T-cell (primary cell): ENCODE results near the gene TSC2. TPM values are rescaled to one million over a fixed set of nuclear protein-coding genes. Genes with fewer than 3 reads are reported as not detected.

Source experiments
- ATAC-seq, 4 experiments: fragments of 200-7000 bp in 3 of 4; fragments of 150-1000 bp in 1 of 4; cut with Tn5 transposase; replicated peaks in 1 of 4; 1 replicate in 3 of 4; 2 replicates in 1 of 4; pipeline ENCODE4 v1.10.0; 2021; ENCODE audit warnings: moderate library complexity in 3 of 4, mild to moderate bottlenecking in 2 of 4, moderate number of reproducible peaks in 1 of 4
- CTCF ChIA-PET, 2 donors: fragments of 300-600 bp; sonication (Branson Sonifier 250); formaldehyde crosslinking; loops; one replicate each; lab custom pipeline; 2022; ENCODE audit warnings: antibody characterized with exemption in 2 of 2; lab: Charles Lee
- POLR2A ChIA-PET, 2 donors: fragments of 300-600 bp; sonication (Branson Sonifier 250); formaldehyde crosslinking; loops; one replicate each; lab custom pipeline; 2022; ENCODE audit warnings: antibody characterized with exemption in 2 of 2; lab: Charles Lee
- DNase-seq, 35 experiments: peaks; one replicate each; pipeline versions ENCODE4 v3.0.0 to v3.0.0-alpha.2; 2013 to 2023
- H3K27ac ChIP-seq: one replicate; pipeline ENCODE4 v1.5.1; 2013; ENCODE audit warnings: low read length
- H3K27me3 ChIP-seq, 2 experiments: replicated peaks in 1 of 2; 1 replicate in 1 of 2; 2 replicates in 1 of 2; pipeline versions ENCODE4 v1.6.1 to v1.7.0; 2013; ENCODE audit warnings: low read length in 1 of 2, mixed read lengths in 1 of 2; ENCODE audit not compliant: control insufficient read depth in 2 of 2, insufficient read depth in 2 of 2; ENCODE audit errors: extremely low read depth in 1 of 2
- H3K36me3 ChIP-seq, 2 donors: 1 replicate in 1 of 2; 2 replicates in 1 of 2; pipeline versions ENCODE4 v1.6.1 to v1.7.0; 2013; ENCODE audit warnings: low read length in 1 of 2; ENCODE audit not compliant: control insufficient read depth in 2 of 2, insufficient read depth in 1 of 2; ENCODE audit errors: extremely low read depth in 1 of 2
- H3K4me1 ChIP-seq, 2 experiments: 1 replicate in 1 of 2; 2 replicates in 1 of 2; pipeline versions ENCODE4 v1.6.1 to v1.7.0; 2013; ENCODE audit warnings: low read length in 2 of 2, mixed read lengths in 1 of 2; ENCODE audit not compliant: insufficient read depth in 2 of 2, control insufficient read depth in 1 of 2; ENCODE audit errors: extremely low read depth in 1 of 2
- H3K4me3 ChIP-seq, 2 donors: 1 replicate in 1 of 2; 2 replicates in 1 of 2; pipeline versions ENCODE4 v1.5.1 to v1.7.0; 2013; ENCODE audit warnings: mild to moderate bottlenecking in 2 of 2, low read length in 1 of 2, moderate library complexity in 1 of 2; ENCODE audit not compliant: control insufficient read depth in 1 of 2; ENCODE audit errors: extremely low read depth in 1 of 2
- H3K9me3 ChIP-seq: 2 replicates; pipeline ENCODE4 v1.7.0; 2013
- H3K27ac Mint-ChIP-seq, 2 donors: one replicate each; pipeline ENCODE4 v1.8.0; 2020 to 2021; ENCODE audit warnings: mild to moderate bottlenecking in 2 of 2, mixed read lengths in 2 of 2
- H3K27me3 Mint-ChIP-seq, 2 donors: one replicate each; pipeline ENCODE4 v1.8.0; 2021 to 2022; ENCODE audit warnings: mixed read lengths in 2 of 2
- H3K36me3 Mint-ChIP-seq: one replicate; pipeline ENCODE4 v1.8.0; 2021; ENCODE audit warnings: mixed read lengths
- H3K4me1 Mint-ChIP-seq, 3 donors: one replicate each; pipeline ENCODE4 v1.8.0; 2020 to 2022; ENCODE audit warnings: mixed read lengths in 3 of 3, mild to moderate bottlenecking in 1 of 3
- H3K4me3 Mint-ChIP-seq, 3 donors: one replicate each; pipeline ENCODE4 v1.8.0; 2020 to 2022; ENCODE audit warnings: mild to moderate bottlenecking in 3 of 3, mixed read lengths in 3 of 3, moderate library complexity in 3 of 3
- H3K9me3 Mint-ChIP-seq, 3 donors: one replicate each; pipeline ENCODE4 v1.8.0; 2020 to 2022; ENCODE audit warnings: mixed read lengths in 3 of 3
- WGBS: methylation state at CpG from one replicate; pipeline ENCODE4 v1.1.5; 2013; ENCODE audit warnings: missing lambda C conversion rate; ENCODE audit not compliant: insufficient coverage; 5-methylcytosine and 5-hydroxymethylcytosine counted together
- total RNA-seq, 35 experiments: library from RNA in 6 of 35; stranded (reverse) in 6 of 35; fragments of 120-200 nt in 1 of 35; gene quantifications; one replicate each; pipeline versions ENCODE4 v1.2.1 to v1.2.4 and lab custom pipeline; 2013 to 2026

The TSC2 gene
- total RNA-seq, 5 donors from 2014 or later (not counting 1 experiment from before 2014, with no cell fraction given), result 134 to 181 (median 161) TPM

DNA sequence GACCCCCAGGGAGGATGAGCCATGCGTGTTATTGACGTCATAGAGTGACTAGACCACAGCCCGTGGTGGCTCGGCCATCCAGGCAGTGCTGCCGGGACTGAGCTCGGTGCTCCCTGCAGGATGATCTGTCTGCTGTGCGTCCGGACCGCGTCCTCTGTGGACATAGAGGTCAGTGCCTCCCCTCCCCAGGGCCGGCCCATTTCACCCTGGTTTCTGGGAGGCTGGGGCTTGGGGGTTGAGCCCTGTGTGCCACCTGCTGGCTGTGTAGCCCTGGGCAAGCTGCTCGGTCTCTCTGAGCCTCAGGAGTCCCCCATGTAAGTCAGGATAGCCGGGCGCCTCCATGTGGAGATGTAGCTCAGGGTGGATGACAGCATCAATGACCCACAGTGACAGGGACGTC is 8.3 kb downstream of the TSC2 start:
- Histone ChIP-seq H3K4me3 (no peak overlapping the region), H3K27ac (no peak overlapping the region), H3K27me3 (no peaks in the 10 kb centered on the region), H3K36me3 (peaks cover 31 to 73% of the 10 kb centered on the region in 2 donors), H3K9me3 (no peaks in the 10 kb centered on the region), H3K4me1 (no peaks in the 10 kb centered on the region)
- ChIA-PET CTCF (no interaction called here), POLR2A (no interaction called here)
- no peaks in the 10 kb centered on the region for H3K4me1 Mint-ChIP-seq
- no peak for ATAC-seq
- no peaks in the 10 kb centered on the region for H3K27me3 Mint-ChIP-seq
- no peak overlapping the region for H3K27ac Mint-ChIP-seq
- no peak overlapping the region for H3K4me3 Mint-ChIP-seq
- 92% methylated on average over 15 of the region's 15 CpGs for WGBS
- no peak for DNase-seq
- no peaks in the 10 kb centered on the region for H3K9me3 Mint-ChIP-seq
- peaks cover 12% of the 10 kb centered on the region for H3K36me3 Mint-ChIP-seq

GRCh38 chr16:2056681-2057407 is 9.1 kb downstream of the TSC2 start:
- Mint-ChIP-seq H3K9me3 (no peaks in the 10 kb centered on the region), H3K36me3 (peaks cover 12% of the 10 kb centered on the region), H3K4me3 (no peak overlapping the region), H3K4me1 (no peaks in the 10 kb centered on the region), H3K27ac (no peak overlapping the region), H3K27me3 (no peaks in the 10 kb centered on the region)
- no peaks in the 10 kb centered on the region for H3K9me3 ChIP-seq
- no peak overlapping the region for H3K4me3 ChIP-seq
- DNase-seq, result no peak
- POLR2A ChIA-PET, result no interaction called here
- 95% methylated on average over 16 of the region's 19 CpGs for WGBS
- H3K36me3 ChIP-seq, result peaks cover 34 to 73% of the 10 kb centered on the region in 2 donors
- CTCF ChIA-PET, result no interaction called here
- H3K27ac ChIP-seq, result no peak overlapping the region
- H3K4me1 ChIP-seq, result no peaks in the 10 kb centered on the region
- H3K27me3 ChIP-seq, result no peaks in the 10 kb centered on the region
- ATAC-seq, result no peak

DNA sequence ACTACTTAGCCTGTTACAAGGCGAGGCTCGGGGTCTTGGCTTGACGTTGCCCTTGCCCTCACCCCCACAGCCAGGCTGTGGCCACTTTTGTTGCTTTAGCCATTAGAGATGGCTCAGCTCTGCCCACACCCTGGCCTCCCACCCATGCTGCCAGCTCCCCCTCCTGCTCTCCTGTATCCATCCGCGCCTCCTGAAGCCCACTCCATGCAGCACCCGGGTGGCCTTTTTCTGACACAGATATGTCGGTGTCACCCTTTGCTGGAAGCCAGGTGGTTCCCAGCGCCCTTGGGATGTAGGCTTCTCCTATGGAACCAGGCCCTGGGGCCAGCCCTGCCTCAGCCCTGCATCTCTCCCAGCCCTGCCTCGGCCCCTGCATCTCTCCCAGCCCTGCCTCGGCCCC is 9.7 kb downstream of the TSC2 start:
- Mint-ChIP-seq H3K27me3 (no peaks in the 10 kb centered on the region), H3K27ac (no peak overlapping the region), H3K4me3 (no peak overlapping the region), H3K36me3 (peaks cover 11% of the 10 kb centered on the region), H3K4me1 (no peaks in the 10 kb centered on the region), H3K9me3 (no peaks in the 10 kb centered on the region)
- ATAC-seq (no peak), DNase-seq (no peak)
- H3K4me3 ChIP-seq, result no peak overlapping the region
- H3K9me3 ChIP-seq, result no peaks in the 10 kb centered on the region
- POLR2A ChIA-PET, result no interaction called here
- no peaks in the 10 kb centered on the region for H3K4me1 ChIP-seq
- 97% methylated on average over 7 of the region's 10 CpGs for WGBS
- peaks cover 34 to 73% of the 10 kb centered on the region in 2 donors for H3K36me3 ChIP-seq
- no peak overlapping the region for H3K27ac ChIP-seq
- H3K27me3 ChIP-seq, result no peaks in the 10 kb centered on the region
- CTCF ChIA-PET, result no interaction called here

GRCh38 chr16:2058420-2058819 is 10.6 kb downstream of the TSC2 start:
- DNase-seq (no peak), ATAC-seq (no peak)
- H3K4me3 ChIP-seq, result no peak overlapping the region
- Mint-ChIP-seq H3K36me3 (peaks cover 7% of the 10 kb centered on the region), H3K4me1 (no peaks in the 10 kb centered on the region), H3K9me3 (no peaks in the 10 kb centered on the region), H3K4me3 (no peak overlapping the region), H3K27ac (no peak overlapping the region), H3K27me3 (no peaks in the 10 kb centered on the region)
- H3K27ac ChIP-seq, result no peak overlapping the region
- 98% methylated on average over 11 of the region's 13 CpGs for WGBS
- H3K36me3 ChIP-seq, result peaks cover 35 to 71% of the 10 kb centered on the region in 2 donors
- H3K27me3 ChIP-seq, result no peaks in the 10 kb centered on the region
- ChIA-PET POLR2A (no interaction called here), CTCF (no interaction called here)
- no peaks in the 10 kb centered on the region for H3K9me3 ChIP-seq
- H3K4me1 ChIP-seq, result no peaks in the 10 kb centered on the region

DNA sequence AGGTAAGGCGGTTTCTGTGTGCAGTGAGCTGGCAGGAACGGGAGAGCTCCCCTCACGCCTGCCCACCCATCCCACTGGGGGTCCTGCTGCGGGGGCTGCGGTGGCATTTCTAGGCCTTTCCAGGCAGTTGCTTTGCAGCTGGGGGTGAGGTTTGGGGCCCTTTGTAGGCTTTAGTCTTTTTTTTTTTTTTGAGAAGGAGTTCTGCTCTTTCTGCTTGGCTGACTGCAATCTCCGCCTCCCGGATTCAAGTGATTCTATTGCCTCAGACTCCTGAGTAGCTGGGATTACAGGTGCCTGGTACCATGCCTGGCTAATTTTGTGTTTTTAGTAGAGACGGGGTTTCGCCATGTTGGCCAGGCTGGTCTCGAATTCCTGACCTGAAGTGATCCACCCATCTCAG is 11.1 kb downstream of the TSC2 start:
- WGBS, result 100% methylated on average over 1 of the region's 10 CpGs
- no peaks in the 10 kb centered on the region for H3K4me1 Mint-ChIP-seq
- Histone ChIP-seq H3K27ac (no peak overlapping the region), H3K9me3 (no peaks in the 10 kb centered on the region), H3K27me3 (no peaks in the 10 kb centered on the region), H3K4me1 (no peaks in the 10 kb centered on the region), H3K4me3 (no peak overlapping the region), H3K36me3 (peaks cover 39 to 71% of the 10 kb centered on the region in 2 donors)
- peaks cover 10% of the 10 kb centered on the region for H3K36me3 Mint-ChIP-seq
- H3K9me3 Mint-ChIP-seq, result no peaks in the 10 kb centered on the region
- no peak for DNase-seq
- H3K4me3 Mint-ChIP-seq, result no peak overlapping the region
- no peaks in the 10 kb centered on the region for H3K27me3 Mint-ChIP-seq
- ChIA-PET POLR2A (no interaction called here), CTCF (interaction anchor here in 1 of 2 donors (0.7 kb wide), 1 partner anchor 29 kb away, joined by 11 read pairs; no protein-coding TSS in a partner anchor)
- H3K27ac Mint-ChIP-seq, result no peak overlapping the region
- ATAC-seq, result no peak

GRCh38 chr16:2060346-2060745 is 12.6 kb downstream of the TSC2 start:
- H3K36me3 ChIP-seq, result peaks cover 40 to 67% of the 10 kb centered on the region in 2 donors
- POLR2A ChIA-PET, result interaction anchor here in 1 of 2 donors (0.5 kb wide), 1 partner anchor 219 kb away, joined by 4 read pairs; no protein-coding TSS in a partner anchor
- peaks cover 10% of the 10 kb centered on the region for H3K36me3 Mint-ChIP-seq

More at GRCh38 chr16:2060346-2060745, 12.6 kb downstream of the TSC2 start:
- 89% methylated on average over 17 of the region's 17 CpGs for WGBS
- ATAC-seq (no peak), DNase-seq (no peak)
- Histone ChIP-seq H3K4me1 (peaks cover 0 to 1% of the 10 kb centered on the region in 2 experiments), H3K4me3 (no peak overlapping the region), H3K9me3 (no peaks in the 10 kb centered on the region), H3K27me3 (no peaks in the 10 kb centered on the region), H3K27ac (no peak overlapping the region)
- CTCF ChIA-PET, result no interaction called here
- Mint-ChIP-seq H3K27me3 (no peaks in the 10 kb centered on the region), H3K4me1 (no peaks in the 10 kb centered on the region), H3K9me3 (no peaks in the 10 kb centered on the region), H3K4me3 (no peak overlapping the region), H3K27ac (no peak overlapping the region)
